GM18498 (cell line): ENCODE results near the gene MED17.
"Not testable (repeated sequence)": the region's sequence is repeated elsewhere in the genome, so short reads cannot be mapped to it uniquely, and the experiment has no call there.

Experiments used
- ATAC-seq: cut with Tn5 transposase; IDR thresholded peaks from one replicate; pipeline ENCODE4 v1.9.1; 2021; ENCODE audit warnings: mild to moderate bottlenecking, moderate library complexity; ENCODE audit not compliant: unreplicated experiment

MED17 gene, protein sequence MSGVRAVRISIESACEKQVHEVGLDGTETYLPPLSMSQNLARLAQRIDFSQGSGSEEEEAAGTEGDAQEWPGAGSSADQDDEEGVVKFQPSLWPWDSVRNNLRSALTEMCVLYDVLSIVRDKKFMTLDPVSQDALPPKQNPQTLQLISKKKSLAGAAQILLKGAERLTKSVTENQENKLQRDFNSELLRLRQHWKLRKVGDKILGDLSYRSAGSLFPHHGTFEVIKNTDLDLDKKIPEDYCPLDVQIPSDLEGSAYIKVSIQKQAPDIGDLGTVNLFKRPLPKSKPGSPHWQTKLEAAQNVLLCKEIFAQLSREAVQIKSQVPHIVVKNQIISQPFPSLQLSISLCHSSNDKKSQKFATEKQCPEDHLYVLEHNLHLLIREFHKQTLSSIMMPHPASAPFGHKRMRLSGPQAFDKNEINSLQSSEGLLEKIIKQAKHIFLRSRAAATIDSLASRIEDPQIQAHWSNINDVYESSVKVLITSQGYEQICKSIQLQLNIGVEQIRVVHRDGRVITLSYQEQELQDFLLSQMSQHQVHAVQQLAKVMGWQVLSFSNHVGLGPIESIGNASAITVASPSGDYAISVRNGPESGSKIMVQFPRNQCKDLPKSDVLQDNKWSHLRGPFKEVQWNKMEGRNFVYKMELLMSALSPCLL

DNA sequence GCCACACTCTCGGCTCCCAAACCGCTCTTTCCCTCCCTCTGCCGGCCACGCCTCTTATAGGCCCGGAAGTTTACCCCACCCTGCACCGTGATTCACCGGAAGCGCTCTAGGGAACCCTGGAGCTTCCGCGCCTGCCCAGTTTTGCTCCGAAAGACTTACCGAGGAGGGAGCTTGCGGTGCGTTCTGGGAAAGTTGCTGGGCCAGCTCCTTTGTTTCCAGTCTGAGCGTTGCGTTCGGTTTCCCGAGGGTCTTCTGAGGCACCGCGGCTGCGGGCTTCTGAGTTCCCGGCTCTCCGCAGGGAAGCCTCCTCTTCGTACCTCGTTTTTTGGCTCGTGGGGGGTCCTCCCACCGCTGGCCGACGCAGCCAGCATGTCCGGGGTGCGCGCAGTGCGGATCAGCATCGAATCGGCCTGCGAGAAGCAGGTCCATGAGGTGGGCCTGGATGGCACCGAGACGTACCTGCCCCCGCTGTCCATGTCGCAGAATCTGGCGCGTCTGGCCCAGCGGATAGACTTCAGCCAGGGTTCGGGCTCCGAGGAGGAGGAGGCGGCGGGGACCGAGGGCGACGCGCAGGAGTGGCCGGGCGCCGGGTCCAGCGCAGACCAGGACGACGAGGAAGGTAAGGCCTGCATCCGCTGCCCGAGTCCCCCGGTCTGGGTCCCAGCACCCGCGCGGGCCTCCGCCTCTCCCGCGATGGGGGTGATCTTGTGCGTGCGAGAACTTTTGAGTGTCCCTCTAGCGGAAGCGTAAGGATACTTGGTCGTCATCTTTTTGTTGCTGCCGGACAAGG is at the start of gene MED17:
Gene MED17 (plus strand): TSS at position 138 of the 790 bp plus-strand sequence. CDS start 232 bp downstream, at position 370.
- ATAC-seq = peak; percentile 96

DNA sequence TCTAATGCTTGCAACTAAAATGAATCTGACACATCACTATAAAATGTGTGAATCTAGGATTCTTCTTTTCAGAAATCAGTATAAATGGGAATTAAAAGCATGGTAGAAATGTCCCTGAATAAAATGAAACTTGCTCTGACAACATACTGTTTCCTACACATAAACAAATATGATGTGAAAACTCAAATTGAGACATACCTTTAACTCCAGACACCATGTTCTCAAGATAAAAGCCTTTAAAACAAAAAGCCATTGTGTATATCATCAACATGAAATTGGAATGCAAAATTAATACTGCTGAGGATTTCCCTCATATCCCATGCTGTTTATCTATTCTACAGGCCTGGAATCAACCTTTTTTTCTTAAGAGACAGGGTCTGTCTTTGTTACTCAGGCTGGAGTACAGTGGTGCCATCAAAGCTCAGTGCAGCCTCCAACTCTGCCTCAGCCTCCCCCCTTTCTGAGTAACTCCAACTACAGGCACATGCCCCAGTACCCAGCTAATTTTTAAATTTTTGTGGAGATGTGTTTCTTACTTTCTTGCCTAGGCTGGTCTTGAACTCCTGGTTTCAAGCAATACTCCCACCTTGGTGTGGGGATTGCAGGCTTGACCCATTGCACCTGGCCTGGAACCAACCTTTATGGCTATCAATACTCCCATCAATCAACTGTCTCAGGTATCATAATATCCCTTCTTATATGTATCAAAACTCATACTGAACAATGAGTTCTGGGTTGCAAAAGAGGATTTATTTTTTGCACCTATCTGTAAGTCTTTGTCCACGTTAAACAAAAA is 49.5 kb upstream of the MED17 start:
- no peak for ATAC-seq

DNA sequence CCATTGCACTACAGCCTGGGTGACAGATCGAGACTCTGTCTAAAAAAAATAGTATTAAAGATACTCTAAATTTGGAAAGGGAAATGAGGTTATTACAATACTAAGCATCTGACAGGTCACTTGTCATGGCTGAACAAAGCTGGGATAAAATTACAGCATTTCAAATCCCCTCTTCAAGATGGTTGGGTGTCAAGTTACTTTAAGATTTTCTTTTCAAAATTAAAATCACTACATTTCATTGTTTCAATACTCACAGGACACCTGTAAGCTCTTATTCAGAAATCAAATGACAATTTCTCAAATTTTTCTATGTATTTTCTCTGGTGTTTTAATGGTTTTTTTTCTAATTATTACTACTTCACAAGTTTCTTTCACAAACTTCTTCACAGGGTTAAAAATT is 48.5 kb upstream of the MED17 start:
- ATAC-seq = no peak

DNA sequence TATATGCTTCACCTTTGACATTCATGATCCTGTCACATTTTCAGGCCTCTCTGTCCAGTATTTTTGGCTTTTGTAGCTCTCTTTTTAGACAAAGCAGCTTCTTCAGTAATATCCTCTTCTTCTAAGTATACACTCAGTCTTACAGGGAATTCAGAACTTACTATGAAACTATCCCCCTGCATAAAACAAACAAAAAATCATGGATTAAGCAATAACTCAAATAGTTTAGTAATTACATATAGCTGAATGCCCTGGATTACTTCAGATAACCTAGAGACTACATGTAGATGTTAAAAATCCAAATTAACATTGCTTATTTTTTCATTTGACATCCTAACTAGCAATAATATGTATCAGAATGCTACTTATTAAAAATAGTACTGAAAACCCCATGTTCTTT is 48.0 kb upstream of the MED17 start:
- ATAC-seq = no peak

DNA sequence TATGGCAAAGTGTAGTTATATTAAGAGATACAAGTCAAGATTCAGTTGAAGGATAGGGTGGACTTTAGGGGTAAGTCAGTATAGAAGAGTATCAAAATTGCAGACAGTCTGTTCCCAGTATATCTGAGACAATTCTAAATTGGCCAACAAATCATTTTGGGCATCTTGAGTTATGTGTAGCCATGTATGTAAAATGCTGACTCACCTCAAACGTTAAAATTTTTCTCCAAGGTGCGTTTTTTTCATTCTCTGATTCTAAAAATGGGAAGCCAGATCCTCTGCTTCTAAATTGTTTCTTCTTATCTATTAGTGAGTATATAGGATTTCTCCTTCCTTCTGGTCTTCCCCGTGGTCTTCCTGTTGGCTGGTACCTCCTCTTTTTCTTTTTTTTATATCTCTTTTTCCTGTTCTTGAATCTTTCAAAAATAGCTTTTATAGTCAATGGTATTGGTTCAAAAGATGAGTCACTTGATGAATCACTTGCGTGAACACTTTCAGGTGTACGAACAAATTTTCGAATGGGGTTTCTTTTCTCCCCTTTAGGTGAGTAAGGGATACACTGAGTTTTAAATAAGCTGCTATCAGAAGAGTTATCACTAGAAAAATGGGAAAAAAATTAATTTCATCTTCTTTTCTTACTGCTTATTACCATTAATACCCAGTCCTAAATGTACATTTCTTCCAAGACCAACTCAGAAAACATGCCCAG is 46.0 kb upstream of the MED17 start:
- ATAC-seq = no peak

DNA sequence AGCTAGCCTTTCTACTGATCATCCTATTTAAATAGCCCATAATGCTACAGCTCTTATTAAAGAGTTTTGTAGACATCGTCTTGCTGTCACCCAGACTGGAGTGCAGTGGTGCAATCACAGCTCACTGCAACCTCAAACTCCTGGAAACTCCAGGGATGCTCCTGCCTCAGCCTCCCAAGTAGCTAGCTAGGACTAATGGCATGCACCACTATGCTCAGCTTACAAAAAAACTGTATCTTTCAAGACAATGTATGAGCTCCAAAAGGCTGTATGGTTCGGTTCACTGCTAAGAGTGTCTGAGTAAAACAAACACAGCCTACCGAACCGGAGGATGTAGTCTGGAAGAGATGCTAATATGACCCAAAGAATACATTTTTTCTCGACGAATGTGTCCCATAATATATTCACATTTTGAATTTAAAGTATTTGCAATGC is 45.4 kb upstream of the MED17 start:
- ATAC-seq = no peak

DNA sequence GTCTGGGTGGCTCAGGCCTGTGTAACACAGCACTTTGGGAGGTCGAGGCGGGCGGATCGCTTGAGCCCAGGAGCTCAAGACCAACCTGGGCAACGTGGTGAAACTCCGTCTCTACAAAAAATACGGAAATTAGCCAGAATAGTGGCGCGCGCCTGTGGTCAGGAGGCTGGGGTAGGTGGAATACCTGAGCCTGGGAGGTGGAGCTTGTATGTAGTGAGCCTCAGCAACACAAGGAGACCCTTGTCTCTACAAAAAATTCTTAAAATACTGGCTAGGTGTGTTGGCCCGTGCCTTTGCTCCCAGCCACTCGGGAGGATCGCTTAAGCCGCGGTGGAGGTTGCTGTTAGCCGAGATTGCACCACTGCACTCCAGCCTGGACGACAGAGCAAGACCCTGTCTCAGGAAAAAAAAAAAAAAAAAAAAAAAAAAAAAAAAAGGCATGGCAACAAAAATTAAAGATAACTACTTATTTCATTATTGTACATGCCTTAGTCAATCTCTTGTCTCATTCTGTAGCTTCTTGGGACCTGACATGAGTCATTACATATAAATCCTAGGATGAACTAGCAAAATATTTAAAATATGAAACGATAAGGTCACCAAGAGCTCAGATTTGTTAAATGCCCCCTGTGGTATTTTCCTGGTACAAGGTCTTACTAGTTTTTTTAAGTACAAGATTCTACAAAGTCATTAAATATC is 43.9 kb upstream of the MED17 start:
- no peak for ATAC-seq

DNA sequence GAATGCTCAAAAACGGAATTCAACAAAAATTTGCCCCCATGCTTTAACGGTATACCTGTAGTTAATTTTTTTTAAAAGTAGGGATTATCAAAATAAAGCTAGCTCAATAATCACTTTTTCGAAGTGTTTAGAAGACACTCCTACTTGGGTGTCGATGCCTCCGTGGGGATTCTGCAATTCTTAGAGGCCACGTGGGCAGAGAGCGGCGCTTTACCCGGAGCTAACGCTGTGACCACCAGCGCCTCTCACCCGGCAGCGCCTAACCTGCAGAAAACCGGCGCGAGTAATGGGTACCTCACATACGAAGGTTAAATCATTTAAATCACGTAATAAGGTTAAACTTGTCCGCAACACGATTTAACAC is 43.4 kb upstream of the MED17 start:
- ATAC-seq = peak; percentile 42

DNA sequence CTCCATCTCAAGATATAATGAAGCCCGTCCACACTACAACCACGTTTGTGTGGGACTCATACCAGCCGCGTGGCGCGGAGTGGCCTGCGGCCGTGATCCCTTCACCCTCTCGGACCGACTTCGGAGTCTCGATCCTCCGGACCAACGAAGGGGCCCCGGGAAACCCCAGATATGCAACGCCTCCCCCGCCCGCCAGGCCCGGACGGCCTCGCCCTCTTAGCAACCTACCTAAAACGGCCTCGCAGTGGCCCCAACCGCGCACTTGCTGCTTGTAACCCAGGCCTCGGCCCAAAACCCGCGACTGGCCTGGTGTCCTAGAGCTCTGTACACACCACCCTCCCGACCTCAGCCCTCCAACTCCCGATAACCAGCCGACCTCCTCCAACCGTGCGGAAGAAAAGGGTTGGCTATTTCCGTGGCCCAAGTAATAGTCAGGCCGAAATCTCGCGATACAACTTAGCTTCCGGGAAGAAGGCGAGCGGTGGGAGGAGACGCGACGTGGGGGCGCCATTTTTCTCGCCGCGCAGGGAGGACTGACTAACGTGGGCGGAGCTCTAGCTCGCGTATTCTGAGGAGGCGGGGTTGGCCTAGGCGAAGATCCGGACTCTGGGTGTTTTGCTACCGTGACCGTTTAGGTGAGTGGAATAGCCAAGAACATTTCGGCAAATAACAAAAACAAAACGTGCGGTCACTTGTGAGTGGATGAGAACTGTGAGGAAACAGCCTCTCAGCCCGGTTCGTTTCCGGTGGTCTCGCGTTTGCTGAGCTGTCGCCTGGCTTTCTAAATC is 42.8 kb upstream of the MED17 start, which contains the start of the genes C11orf54 and TAF1D:
Gene C11orf54 (plus strand): TSS at position 579 of the 788 bp plus-strand sequence. CDS start 5,722 bp downstream, outside the sequence.
Gene TAF1D (minus strand): TSS at position 402 of the 788 bp plus-strand sequence. CDS start 2,191 bp downstream, outside the sequence.
- ATAC-seq = peak; percentile 88

DNA sequence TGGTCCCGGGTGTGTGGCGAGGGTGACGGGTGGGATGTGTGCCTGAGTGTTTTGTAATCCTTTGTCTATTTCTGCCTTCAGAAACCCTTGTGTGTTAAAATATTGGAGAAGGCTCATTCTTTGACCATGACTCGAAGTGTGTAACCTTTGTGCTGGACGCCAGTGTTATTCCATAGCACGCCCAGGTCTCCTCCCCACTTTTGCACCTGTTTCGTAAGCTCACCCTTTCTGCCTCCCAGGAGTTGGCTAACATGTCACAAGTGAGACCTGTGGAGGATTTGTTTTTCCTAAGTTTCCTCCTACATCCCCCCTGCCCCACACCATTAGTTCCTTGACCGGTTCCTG is 42.2 kb upstream of the MED17 start:
- ATAC-seq = peak; percentile 16

DNA sequence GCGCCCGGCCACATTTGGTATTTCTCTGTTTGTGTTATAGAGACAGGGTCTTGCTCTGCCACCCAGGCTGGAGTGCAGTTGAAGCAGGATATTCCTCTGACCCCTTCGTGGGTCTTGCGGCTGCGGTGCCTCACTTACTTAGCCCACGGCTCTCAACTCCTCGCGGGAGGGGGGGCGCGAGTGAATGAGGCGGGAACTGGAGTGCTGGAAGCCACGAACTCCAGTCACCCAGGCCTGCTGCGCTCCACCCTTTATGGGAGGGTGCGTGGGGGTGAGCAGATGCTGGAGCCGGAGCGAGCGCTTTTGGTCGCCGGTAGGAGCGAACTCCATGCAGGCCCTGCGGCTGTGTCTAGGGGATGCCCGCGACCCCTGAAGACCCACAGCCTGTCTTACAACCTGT is 40.8 kb upstream of the MED17 start:
- ATAC-seq = no peak

DNA sequence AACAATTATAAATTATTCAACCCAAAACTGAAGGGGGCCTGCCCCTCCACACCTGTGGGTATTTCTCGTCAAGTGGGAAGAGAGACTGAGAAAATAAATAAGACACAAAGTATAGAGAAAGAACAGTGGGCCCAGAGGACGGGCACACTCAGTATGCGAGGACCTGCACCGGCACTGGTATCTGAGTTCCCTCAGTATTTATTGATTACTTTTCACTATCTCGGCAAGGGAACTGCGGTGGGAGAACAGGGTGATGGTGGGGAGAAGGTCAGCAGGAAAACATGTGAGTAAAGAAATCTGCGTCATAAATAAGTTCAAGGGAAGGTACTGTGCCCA is 39.4 kb upstream of the MED17 start:
- no peak for ATAC-seq

DNA sequence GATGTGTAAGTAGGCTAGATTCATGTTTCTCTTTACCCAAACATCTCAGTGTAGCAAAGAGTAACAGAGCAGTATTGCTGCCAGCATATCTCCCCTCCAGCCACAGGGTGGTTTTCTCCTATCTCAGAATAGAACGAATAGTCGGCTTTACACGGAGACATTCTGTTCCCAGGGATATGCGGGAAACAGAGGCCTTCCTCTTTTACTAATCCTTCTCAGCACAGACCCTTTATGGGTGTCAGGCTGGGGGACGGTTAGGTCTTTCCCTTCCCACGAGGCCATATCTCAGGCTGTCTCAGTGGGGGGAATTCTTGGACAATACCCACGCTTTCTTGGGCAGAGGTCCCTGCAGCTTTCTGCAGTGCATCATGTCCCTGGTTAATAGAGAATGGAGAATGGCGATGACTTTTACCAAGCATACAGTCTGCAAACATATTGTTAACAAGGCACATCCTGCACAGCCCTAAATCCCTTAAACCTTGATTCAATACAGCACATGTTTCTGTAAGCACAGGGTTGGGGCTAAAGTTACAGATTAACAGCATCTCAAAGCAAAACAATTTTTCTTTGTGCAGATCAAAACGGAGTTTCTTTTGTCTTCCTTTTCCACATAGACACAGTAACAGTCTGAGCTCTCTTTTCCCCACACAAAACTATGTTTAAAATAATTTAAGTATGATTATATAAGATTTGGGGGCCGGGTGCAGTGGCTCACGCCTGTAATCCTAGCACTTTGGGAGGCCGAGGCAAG is 38.9 kb upstream of the MED17 start:
- not testable (repeated sequence) for ATAC-seq

DNA sequence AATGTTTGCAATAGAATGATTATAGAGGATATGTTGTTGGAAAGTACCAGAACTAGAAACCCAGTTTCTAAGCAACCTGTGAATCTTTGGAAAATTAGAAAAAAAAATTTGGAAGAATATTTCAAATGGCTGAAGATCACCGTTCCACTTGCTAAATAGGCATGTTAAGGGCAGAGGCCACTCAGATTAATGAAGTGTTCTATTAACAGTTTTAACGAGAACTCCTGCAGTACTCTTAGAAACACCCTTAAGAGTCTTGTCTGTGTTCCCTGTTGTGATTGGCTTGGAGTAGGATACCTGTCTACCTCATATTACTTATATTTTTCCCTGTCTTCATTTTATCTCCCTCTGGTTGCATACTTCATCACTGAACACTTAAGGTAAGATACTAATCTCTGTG is 38.0 kb upstream of the MED17 start:
- ATAC-seq = no peak

DNA sequence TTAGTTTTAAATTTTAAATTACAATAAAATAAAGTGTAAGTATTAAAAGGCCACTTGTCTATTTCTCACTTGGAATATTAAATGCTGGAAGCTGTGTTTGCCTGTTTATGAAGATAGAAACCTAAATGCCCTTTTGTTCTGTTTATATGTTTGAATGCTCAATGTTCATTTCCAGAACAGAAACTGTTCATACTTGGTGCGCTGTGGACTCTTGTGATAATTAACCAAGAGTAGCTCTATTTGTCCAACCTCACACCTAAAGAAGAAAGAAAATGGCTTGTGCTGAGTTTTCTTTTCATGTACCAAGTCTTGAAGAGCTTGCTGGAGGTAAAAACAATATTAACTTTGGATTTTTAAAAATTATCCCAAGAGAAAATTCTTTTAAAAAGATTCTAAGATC is 37.0 kb upstream of the MED17 start:
- peak; percentile 83 for ATAC-seq

DNA sequence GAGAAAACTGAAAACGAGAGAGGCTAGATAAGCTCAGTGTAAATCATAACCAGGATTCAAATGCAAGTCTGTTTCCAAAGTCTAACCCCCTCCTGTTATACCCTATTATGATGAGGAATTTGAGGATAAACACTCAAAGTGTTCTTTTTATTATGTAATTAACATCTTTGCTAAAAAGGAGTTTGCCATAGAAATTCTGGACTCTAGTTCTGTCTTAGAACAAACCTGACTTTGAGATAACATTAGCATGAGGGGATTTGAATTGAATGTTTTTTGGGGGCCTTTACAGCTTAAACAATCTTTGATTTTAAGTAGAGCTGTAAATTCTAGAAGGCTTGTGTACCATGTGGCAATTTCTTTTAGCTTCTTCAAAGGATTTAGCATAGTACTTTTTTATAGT is 33.1 kb upstream of the MED17 start:
- ATAC-seq = no peak

DNA sequence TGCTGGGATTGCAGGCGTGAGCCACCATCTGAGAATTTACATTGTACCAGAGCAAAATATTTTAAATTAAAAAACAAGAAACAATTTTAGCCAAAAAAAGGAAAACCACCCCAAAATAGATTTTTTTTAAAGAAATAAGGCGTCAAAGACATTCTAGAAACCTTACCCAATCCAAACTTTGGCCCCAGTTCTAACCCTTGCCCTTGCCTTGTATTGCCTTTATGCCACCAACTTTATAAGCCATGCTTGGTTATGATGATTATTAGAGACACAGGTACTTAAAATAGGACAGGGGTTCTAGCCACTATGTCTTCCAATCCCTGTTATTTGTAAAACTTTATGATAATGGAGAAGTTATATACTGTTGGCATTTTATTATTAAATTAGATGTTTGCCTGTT is 30.8 kb upstream of the MED17 start:
- no peak for ATAC-seq

DNA sequence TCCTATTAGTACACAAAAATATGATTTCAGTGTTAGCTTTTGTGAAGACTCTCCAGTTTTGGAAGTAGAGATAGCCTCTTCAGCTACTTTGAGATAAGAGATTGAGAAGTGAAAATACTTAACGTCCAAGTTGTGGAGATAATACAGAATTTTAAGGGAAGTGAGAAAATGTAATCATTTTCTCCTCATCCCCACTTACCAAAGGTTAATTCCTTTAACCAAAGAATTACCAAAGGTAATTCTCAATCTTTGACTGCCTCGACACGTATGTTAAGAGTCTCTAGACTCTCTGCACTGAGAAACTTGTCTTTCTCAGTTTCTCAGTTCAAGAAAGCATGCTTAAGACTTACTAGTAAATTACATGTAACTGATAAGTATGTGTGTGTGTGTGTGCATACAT is 27.3 kb upstream of the MED17 start:
- ATAC-seq = peak; percentile 61
